ENCODE measurements around the gene POU5F1.
"Not testable (repeated sequence)": the region's sequence is repeated elsewhere in the genome, so short reads cannot be mapped to it uniquely, and the experiment has no call there.

Gene POU5F1

GRCh38 chr6:31170600-31170881 lies at the start of gene POU5F1:
POU5F1 (minus strand) TSS chr6:31170682; CDS start chr6:31170620, 62 bp downstream.
- in situ Hi-C loops (cut with MboI; ENCODE audit: low sequenced_read_pairs) = no loop called here

DNA sequence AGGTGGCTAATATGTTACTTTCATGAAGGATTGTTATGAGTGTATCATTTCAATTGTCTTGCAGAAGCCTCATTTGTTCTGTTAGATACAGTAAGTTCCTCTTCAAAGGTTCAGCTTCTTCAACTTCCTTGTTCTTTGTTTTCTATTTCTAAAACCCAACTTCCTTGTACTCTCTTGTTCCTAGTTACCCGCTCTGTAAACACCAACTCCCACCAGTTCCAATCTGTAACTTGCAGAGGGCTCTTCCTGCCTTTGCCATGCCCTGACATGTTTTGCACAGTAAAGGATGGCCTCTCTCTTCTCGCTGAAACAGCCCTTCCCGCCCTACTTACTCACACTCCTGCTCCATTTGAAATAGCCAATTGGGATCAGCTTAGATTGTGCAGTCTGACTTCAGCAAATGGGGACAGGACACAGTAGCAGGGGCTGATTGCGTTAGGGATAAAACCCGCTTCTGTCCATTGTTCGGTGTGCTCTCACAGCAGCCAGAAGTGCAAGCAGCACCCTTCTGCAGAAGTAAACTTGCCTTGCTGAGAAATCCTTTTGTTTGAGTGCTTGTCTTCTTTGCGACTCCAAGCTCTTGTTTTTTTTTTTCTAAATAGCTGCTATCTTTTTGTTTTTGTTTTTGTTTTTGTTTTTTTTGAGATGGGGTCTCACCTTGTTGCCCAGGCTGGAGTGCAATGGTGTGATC lies 45.9 kb upstream of the POU5F1 start:
- in situ Hi-C loops (cut with MboI; ENCODE audit: low sequenced_read_pairs) = no loop called here

GRCh38 chr6:31215216-31215615 lies 44.7 kb upstream of the POU5F1 start:
- in situ Hi-C loops (cut with MboI; ENCODE audit: low sequenced_read_pairs) = not testable (repeated sequence)

DNA sequence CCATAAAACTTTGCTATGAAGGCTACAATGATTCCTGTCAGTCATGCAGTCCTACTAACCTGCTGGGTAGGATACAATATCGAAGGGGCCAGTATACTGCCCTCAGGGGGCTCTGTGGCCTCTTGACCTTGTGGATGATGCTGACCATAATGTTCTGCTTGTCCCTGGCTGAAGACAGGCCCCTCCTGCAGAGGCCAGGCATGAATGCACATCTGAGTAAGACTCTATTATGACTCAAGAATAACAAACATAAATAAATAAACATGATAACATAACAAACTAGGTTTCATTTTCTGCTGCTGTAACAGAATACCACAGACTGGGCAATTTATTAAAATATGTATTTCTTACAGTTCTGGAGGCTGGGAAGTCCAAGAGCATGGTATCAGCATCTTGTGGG lies 44.0 kb upstream of the POU5F1 start:
- in situ Hi-C loops (cut with MboI; ENCODE audit: low sequenced_read_pairs) = no loop called here

GRCh38 chr6:31210741-31211532 lies 40.5 kb upstream of the POU5F1 start:
- in situ Hi-C loops (cut with MboI; ENCODE audit: low sequenced_read_pairs) = no loop called here

GRCh38 chr6:31210123-31210522 lies 39.6 kb upstream of the POU5F1 start:
- in situ Hi-C loops (cut with MboI; ENCODE audit: low sequenced_read_pairs) = no loop called here

DNA sequence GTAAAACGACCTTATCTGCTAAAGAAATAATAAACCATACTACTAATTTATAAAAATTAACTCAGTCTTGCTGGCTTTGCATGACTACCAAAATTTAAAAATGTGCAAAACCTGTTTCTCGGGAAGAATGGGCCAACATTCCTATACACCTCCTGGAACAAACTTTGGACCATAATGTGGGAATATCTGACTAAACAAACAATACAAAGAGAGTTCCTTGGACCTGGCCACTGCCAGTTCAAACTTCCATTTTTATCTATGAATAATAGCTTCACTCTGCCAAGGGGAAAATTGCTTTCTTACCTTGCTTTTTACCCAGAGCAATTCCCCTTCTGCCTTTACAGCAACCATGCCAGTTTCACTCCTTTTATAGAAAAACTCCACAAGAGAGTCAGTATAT lies 38.7 kb upstream of the POU5F1 start:
- in situ Hi-C loops (cut with MboI; ENCODE audit: low sequenced_read_pairs) = no loop called here

DNA sequence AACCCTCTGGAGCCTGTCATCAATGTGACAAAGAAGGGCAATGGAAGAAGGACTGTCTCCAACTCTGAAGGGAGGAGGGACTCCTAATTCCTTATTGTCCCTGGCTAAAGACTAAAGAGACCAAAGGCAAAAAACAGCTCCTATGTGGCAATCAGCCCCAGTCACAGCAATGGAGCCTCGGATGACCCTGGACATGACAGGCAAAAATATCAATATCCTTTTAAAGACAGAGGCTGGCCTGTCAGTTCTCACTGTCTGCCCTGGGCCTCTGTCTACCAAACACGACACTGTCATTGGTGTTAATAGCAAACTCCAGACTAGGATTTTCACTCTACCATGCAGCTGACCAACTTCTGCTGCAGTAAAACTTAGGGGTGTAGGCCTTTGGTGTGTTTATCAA lies 38.0 kb upstream of the POU5F1 start:
- in situ Hi-C loops (cut with MboI; ENCODE audit: low sequenced_read_pairs) = no loop called here

GRCh38 chr6:31205638-31206037 lies 35.2 kb upstream of the POU5F1 start:
- in situ Hi-C loops (cut with MboI; ENCODE audit: low sequenced_read_pairs) = no loop called here

- in situ Hi-C loops (cut with MboI; ENCODE audit: low sequenced_read_pairs) = no loop called here
Measured at GRCh38 chr6:31204751-31205145, 34.3 kb upstream of the POU5F1 start.

- in situ Hi-C loops (cut with MboI; ENCODE audit: low sequenced_read_pairs) = no loop called here
Measured at GRCh38 chr6:31203345-31203979, 33.0 kb upstream of the POU5F1 start.

GRCh38 chr6:31202259-31203166 lies 32.0 kb upstream of the POU5F1 start:
- in situ Hi-C loops (cut with MboI; ENCODE audit: low sequenced_read_pairs) = no loop called here

DNA sequence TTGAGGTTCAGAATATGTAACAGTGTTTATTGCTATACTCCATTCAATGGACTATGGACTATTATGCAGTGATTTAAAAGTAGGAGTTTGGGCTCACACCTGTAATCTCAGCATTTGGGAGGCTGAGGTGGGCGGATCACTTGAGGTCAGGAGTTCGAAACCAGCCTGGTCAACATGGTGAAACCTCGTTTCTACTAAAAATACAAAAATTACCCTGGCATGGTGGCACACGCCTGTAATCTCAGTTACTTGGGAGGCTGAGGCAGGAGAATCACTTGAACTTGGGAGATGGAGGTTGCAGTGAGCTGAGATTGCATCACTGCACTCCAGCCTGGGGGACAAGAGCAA lies 28.6 kb upstream of the POU5F1 start:
- in situ Hi-C loops (cut with MboI; ENCODE audit: low sequenced_read_pairs) = loop anchor here (10.0 kb wide), 1 partner anchor 166 kb away; no protein-coding TSS in a partner anchor

- in situ Hi-C loops (cut with MboI; ENCODE audit: low sequenced_read_pairs) = loop anchor here (10.0 kb wide), 1 partner anchor 167 kb away; no protein-coding TSS in a partner anchor
Measured at GRCh38 chr6:31197559-31198305, 27.2 kb upstream of the POU5F1 start.

GRCh38 chr6:31196251-31197022 lies 26.0 kb upstream of the POU5F1 start:
- in situ Hi-C loops (cut with MboI; ENCODE audit: low sequenced_read_pairs) = loop anchor here (10.0 kb wide), 1 partner anchor 168 kb away; no protein-coding TSS in a partner anchor

GRCh38 chr6:31195308-31195979 lies 25.0 kb upstream of the POU5F1 start:
- in situ Hi-C loops (cut with MboI; ENCODE audit: low sequenced_read_pairs) = loop anchor here (10.0 kb wide), 1 partner anchor 169 kb away; no protein-coding TSS in a partner anchor

DNA sequence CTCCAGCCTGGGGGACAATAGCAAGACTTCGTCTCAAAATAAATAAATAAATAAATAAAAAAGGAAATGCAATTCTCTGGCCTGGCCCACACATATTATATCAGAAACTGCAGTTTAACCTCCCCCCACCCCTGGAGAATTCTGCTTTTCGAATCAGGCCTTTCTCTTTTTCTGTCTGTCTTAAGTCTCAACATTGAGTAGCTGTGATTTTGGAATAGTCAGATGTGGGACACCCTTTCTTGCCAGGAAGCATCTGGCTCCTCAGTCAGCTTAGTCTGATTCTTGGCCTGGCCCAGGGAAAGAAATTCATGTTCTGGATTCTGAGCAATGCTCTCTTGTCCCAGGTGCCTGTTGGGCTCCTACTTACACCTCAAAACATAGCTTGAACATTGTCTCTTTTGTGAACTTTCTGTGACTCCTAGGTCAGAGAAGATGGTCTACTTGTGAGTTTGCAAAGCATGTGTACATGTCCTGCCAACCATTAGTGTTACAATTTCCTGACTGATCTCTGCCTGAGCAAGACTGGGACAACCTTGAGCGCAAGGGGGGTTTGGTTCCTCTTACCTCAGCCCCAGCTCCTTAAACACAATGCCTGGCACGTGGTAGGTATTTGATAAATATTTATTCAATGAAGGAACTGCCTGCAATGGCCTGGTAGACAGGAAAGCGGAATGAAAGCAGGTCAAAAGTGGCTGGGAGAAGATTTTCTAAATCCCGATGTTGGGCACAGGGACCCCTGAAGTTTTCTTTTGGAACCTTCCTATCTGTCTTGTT lies 23.8 kb upstream of the POU5F1 start:
- in situ Hi-C loops (cut with MboI; ENCODE audit: low sequenced_read_pairs) = loop anchor here (10.0 kb wide), 1 partner anchor 171 kb away; no protein-coding TSS in a partner anchor

GRCh38 chr6:31193206-31193605 lies 22.7 kb upstream of the POU5F1 start:
- in situ Hi-C loops (cut with MboI; ENCODE audit: low sequenced_read_pairs) = loop anchor here (10.0 kb wide), 1 partner anchor 172 kb away; no protein-coding TSS in a partner anchor
